Astrocyte of the cerebellum (primary cell): ENCODE measurements around the gene METTL15.
"Not testable (repeated sequence)": the region's sequence is repeated elsewhere in the genome, so short reads cannot be mapped to it uniquely, and the experiment has no call there.

Experiments
- DNase-seq: peaks from one replicate; pipeline ENCODE4 v3.0.0-alpha.2; 2011; ENCODE audit warnings: low read depth
- H3K4me3 ChIP-seq: 2 replicates; pipeline ENCODE4 v1.5.1; 2011; ENCODE audit warnings: mild to moderate bottlenecking, low read depth, low read length, moderate library complexity
- CTCF ChIP-seq: IDR thresholded peaks from 2 replicates; pipeline ENCODE4 v1.5.1; 2012; ENCODE audit warnings: low read length, low read depth, moderate library complexity, mild to moderate bottlenecking; ENCODE audit errors: missing control alignments
- in situ Hi-C: cut with HindIII; loops from 2 replicates; pipeline ENCODE4 v1.10.0; 2017; ENCODE audit warnings: low sequenced_read_pairs

METTL15 gene

GRCh38 chr11:28268925-28269324, 160.7 kb downstream of the METTL15 start:
- in situ Hi-C loops = no loop called here
- no peak for TF ChIP-seq CTCF
- no peak for DNase-seq
- H3K4me3 ChIP-seq = no peak overlapping the region

- TF ChIP-seq CTCF = no peak
- no peak overlapping the region for H3K4me3 ChIP-seq
- in situ Hi-C loops = no loop called here
- DNase-seq = no peak
Measured at GRCh38 chr11:28269586-28269985, 161.4 kb downstream of the METTL15 start.

- DNase-seq, in situ Hi-C loops, H3K4me3 ChIP-seq: not testable (repeated sequence)
Measured at GRCh38 chr11:28272247-28272646, 164.1 kb downstream of the METTL15 start.

GRCh38 chr11:28274216-28274615, 166.0 kb downstream of the METTL15 start:
- DNase-seq = no peak
- TF ChIP-seq CTCF = no peak
- in situ Hi-C loops = no loop called here
- H3K4me3 ChIP-seq = no peak overlapping the region

- H3K4me3 ChIP-seq = no peak overlapping the region
- no peak for TF ChIP-seq CTCF
- in situ Hi-C loops = no loop called here
- no peak for DNase-seq
Measured at GRCh38 chr11:28284196-28284595, 176.0 kb downstream of the METTL15 start.

- peak; percentile 12 for DNase-seq
- no peak for TF ChIP-seq CTCF
- no peak overlapping the region for H3K4me3 ChIP-seq
- in situ Hi-C loops = no loop called here
Measured at GRCh38 chr11:28289444-28289843, 181.3 kb downstream of the METTL15 start.

- DNase-seq, in situ Hi-C loops, H3K4me3 ChIP-seq: not testable (repeated sequence)
Measured at GRCh38 chr11:28290995-28291394, 182.8 kb downstream of the METTL15 start.

GRCh38 chr11:28296426-28296825, 188.2 kb downstream of the METTL15 start:
- in situ Hi-C loops = no loop called here
- no peak for DNase-seq
- TF ChIP-seq CTCF = no peak
- no peak overlapping the region for H3K4me3 ChIP-seq
